Transverse colon (tissue), 4 donors: Measurements from ENCODE around the gene CCDC68. TPM values are rescaled to one million over a fixed set of nuclear protein-coding genes. Genes with fewer than 3 reads are reported as not detected.

Source experiments
- DNase-seq: peaks from one replicate; pipeline ENCODE4 v3.0.0-alpha.2; 2019
- H3K27ac ChIP-seq, 4 donors: fragments of 200-600 bp; sonication (generic); 2 replicates each; pipeline ENCODE4 v1.5.1; 2016 to 2018; ENCODE audit warnings: inconsistent platforms in 4 of 4
- H3K27me3 ChIP-seq: fragments of 200-600 bp; sonication (generic); 2 replicates; pipeline ENCODE4 v1.5.1; 2017; ENCODE audit warnings: inconsistent platforms
- H3K36me3 ChIP-seq, 4 donors: fragments of 200-600 bp; sonication (generic); 2 replicates each; pipeline ENCODE4 v1.5.1; 2017 to 2019; ENCODE audit warnings: inconsistent platforms in 4 of 4
- H3K4me1 ChIP-seq, 4 donors: fragments of 200-600 bp; sonication (generic); 2 replicates each; pipeline ENCODE4 v1.5.1; 2017 to 2020; ENCODE audit warnings: inconsistent platforms in 4 of 4
- H3K4me3 ChIP-seq, 4 donors: fragments of 200-600 bp; sonication (generic); 1 replicate in 1 of 4; 2 replicates in 3 of 4; pipeline versions ENCODE4 v1.5.1 to v1.6.1; 2017 to 2019; ENCODE audit warnings: inconsistent platforms in 4 of 4
- H3K9me3 ChIP-seq, 2 donors: fragments of 200-600 bp; sonication (generic); 2 replicates each; pipeline ENCODE4 v1.5.1; 2017 to 2019; ENCODE audit warnings: inconsistent platforms in 2 of 2
- EP300 ChIP-seq: sonication (generic); formaldehyde crosslinking; IDR thresholded peaks from one replicate; pipeline ENCODE4 v1.6.1; 2017; ENCODE audit warnings: antibody characterized with exemption, low read depth
- POLR2A ChIP-seq: fragments of 450-650 bp; IDR thresholded peaks from one replicate; pipeline ENCODE4 v1.6.1; 2016; ENCODE audit warnings: antibody characterized with exemption, mild to moderate bottlenecking, moderate library complexity
- POLR2AphosphoS5 ChIP-seq, 3 donors: sonication (generic); formaldehyde crosslinking; IDR thresholded peaks; one replicate each; pipeline ENCODE4 v1.6.1; 2016; ENCODE audit warnings: antibody characterized with exemption in 3 of 3
- WGBS, 2 donors: methylation state at CpG; one replicate each; pipeline ENCODE4 v1.1.5; 2018; ENCODE audit warnings: low coverage in 1 of 2; 5-methylcytosine and 5-hydroxymethylcytosine counted together
- in situ Hi-C, 4 donors: fragments of 200-750 bp; cut with MboI; loops; one replicate each; pipeline versions ENCODE4 v1.15.0 to v1.15.1; 2017; ENCODE audit warnings: low sequenced_read_pairs in 3 of 4, low pct_ligation_motif_present in 1 of 4, low pct_unique_long_range_greater_than_20kb in 1 of 4
- intact Hi-C: fragments of 100-400 bp; cut with DNase I; formaldehyde crosslinking; loops from one replicate; pipeline ENCODE4 v1.15.1; 2023; ENCODE audit warnings: low total_unique reads
- total RNA-seq, 4 donors: library from RNA; depleted of rRNA; stranded (reverse); fragments of >200 nt; gene quantifications; one replicate each; pipeline ENCODE4 v1.1.0, GENCODE V29; 2016
- TF ChIP-seq, protein P1 (sequence below), 5 experiments: fragments of 200-600 bp in 3 of 5; fragments of 450-650 bp in 2 of 5; sonication (generic) in 3 of 5; IDR thresholded peaks; 1 replicate in 2 of 5; 2 replicates in 3 of 5; pipeline ENCODE4 v1.5.1; 2016 to 2017; ENCODE audit warnings: antibody characterized with exemption in 5 of 5, inconsistent platforms in 3 of 5, mild to moderate bottlenecking in 2 of 5, moderate library complexity in 1 of 5

CCDC68 gene
- total RNA-seq, 4 donors from 2014 or later: 24.9 to 109 (median 78.2) TPM

DNA sequence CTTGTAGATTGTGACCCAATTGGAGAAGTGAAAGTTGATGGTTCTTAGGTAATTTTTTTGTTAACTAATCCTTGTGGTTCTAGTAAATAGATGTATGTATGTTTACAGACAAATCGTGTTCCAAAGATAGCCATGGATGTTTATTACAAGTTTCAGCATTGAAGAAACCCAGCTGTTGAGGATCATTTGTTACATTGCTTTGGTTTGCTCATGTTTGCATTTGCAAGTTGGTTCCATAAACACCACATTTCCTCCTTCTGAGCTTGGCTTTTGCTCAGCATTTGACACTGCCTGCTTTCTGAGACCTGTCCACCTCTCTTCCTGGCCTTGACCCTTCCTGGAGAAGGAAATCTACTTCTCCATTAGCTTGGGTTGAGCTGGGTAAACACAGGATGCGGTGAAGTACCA lies 1.8 kb upstream of the CCDC68 start:
- Histone ChIP-seq H3K27ac (peak overlapping the region; percentile 33 to 90 (median 60)), H3K27me3 (peaks cover 3% of the 10 kb centered on the region), H3K4me3 (no peak overlapping the region), H3K4me1 (peaks cover 0 to 28% (median 6%) of the 10 kb centered on the region in 4 donors), H3K36me3 (no peaks in the 10 kb centered on the region), H3K9me3 (no peaks in the 10 kb centered on the region)
- intact Hi-C loops: no loop called here
- no peak for DNase-seq
- in situ Hi-C loops: no loop called here
- 0 to 42% methylated on average over 1 to 2 of the region's 2 CpGs for WGBS, 2 donors
- no peak for TF ChIP-seq EP300
- TF ChIP-seq, protein P1, sequence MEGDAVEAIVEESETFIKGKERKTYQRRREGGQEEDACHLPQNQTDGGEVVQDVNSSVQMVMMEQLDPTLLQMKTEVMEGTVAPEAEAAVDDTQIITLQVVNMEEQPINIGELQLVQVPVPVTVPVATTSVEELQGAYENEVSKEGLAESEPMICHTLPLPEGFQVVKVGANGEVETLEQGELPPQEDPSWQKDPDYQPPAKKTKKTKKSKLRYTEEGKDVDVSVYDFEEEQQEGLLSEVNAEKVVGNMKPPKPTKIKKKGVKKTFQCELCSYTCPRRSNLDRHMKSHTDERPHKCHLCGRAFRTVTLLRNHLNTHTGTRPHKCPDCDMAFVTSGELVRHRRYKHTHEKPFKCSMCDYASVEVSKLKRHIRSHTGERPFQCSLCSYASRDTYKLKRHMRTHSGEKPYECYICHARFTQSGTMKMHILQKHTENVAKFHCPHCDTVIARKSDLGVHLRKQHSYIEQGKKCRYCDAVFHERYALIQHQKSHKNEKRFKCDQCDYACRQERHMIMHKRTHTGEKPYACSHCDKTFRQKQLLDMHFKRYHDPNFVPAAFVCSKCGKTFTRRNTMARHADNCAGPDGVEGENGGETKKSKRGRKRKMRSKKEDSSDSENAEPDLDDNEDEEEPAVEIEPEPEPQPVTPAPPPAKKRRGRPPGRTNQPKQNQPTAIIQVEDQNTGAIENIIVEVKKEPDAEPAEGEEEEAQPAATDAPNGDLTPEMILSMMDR (IDR thresholded peaks at IDR 0.05): no peak
- no peak for TF ChIP-seq POLR2A
- peak in 2 of 3 donors; percentile 47 to 53 for TF ChIP-seq POLR2AphosphoS5 (IDR thresholded peaks at IDR 0.05)

DNA sequence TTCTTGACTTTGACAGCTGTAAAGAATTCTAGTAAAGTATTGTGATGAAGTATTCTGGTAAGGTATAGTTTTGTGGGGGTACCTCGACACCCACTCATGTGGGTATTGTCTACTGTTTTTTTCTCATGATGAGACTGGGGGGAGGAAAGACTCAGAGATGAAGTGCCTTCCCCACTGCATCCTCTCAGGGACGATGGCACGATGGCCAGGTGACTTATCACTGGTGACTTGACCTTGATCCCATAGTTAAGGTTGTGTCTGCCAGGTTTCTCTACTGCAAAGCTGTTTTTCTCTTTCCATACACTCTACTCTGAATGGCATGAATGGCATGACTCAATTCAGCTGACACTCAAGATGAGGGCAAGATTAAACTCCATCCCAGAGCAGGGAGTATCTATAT lies 936 bp upstream of the CCDC68 start:
- H3K36me3 ChIP-seq: no peaks in the 10 kb centered on the region
- no peak for TF ChIP-seq POLR2AphosphoS5 (IDR thresholded peaks at IDR 0.05)
- no peak for TF ChIP-seq POLR2A
- no peak for TF ChIP-seq EP300
- TF ChIP-seq, protein P1 (IDR thresholded peaks at IDR 0.05): no peak
- H3K4me3 ChIP-seq: no peak overlapping the region
- peaks cover 0 to 34% (median 6%) of the 10 kb centered on the region in 4 donors for H3K4me1 ChIP-seq
- intact Hi-C loops: no loop called here
- in situ Hi-C loops: no loop called here
- DNase-seq: no peak
- peaks cover 3% of the 10 kb centered on the region for H3K27me3 ChIP-seq
- 73 to 79% methylated on average over 1 to 3 of the region's 3 CpGs for WGBS, 2 donors
- no peaks in the 10 kb centered on the region for H3K9me3 ChIP-seq
- peak overlapping the region in 2 of 4 donors; percentile 87 to 90 for H3K27ac ChIP-seq

DNA sequence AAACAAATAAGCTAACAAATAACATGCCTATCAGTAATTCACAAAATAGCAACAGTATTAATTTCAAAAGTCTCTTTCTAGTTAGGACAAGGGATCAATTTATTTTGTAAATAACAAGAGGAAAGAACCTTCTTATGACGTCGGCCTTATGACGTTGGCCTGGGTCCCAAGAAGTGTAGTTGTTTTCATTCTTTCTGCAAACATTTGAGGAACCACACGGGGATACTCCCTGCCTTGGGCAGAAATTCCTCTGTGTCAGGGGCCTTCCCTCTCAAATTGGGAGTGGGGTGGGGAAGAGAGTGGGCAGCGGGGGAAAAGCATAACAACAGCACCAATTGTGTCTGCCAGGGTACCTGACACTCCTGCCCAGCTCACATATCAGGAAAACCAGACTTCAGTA lies 1.3 kb downstream of the CCDC68 start:
- intact Hi-C loops (no loop called here), in situ Hi-C loops (no loop called here)
- H3K9me3 ChIP-seq: no peaks in the 10 kb centered on the region
- H3K36me3 ChIP-seq: no peaks in the 10 kb centered on the region
- TF ChIP-seq, protein P1 (IDR thresholded peaks at IDR 0.05): peak in 1 of 5 experiments; percentile 14
- TF ChIP-seq EP300: no peak
- H3K27me3 ChIP-seq: peaks cover 3% of the 10 kb centered on the region
- DNase-seq: peak; percentile 27
- peaks cover 0 to 37% (median 6%) of the 10 kb centered on the region in 4 donors for H3K4me1 ChIP-seq
- H3K27ac ChIP-seq: peak overlapping the region; percentile 87 to 92 (median 88)
- peak overlapping the region in 3 of 4 donors; percentile 46 to 70 (median 62) for H3K4me3 ChIP-seq
- 30 to 41% methylated on average over 4 to 5 of the region's 5 CpGs for WGBS, 2 donors

DNA sequence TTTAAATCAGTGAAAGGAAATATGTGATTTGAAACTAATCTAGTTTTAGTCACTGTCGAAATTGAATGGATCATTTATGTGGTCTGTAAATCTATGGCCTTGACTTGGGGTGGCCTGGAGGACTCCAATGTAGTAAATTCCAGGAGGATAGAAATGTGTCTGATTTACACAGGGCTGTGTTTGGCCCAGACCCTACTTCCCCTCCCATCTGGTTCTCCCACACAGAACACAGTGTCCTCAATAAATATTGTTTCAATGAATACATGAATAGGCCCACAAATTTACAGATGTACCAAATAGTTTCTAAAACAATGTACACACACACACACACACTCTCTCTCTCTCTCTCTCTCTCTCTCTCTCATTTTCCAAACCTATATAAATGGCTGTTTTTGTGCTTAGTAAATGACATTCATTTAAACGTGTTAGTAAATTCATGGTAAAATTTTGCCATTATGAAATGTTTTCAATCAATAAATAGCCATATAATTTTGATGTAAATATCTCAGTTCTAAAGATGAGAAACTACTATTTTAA lies 1.9 kb downstream of the CCDC68 start:
- in situ Hi-C loops (no loop called here), intact Hi-C loops (no loop called here)
- H3K36me3 ChIP-seq: no peaks in the 10 kb centered on the region
- H3K27ac ChIP-seq: peak overlapping the region; percentile 28 to 92 (median 88)
- no peaks in the 10 kb centered on the region for H3K9me3 ChIP-seq
- 54 to 55% methylated on average over 2 of the region's 2 CpGs for WGBS, 2 donors
- H3K27me3 ChIP-seq: peaks cover 3% of the 10 kb centered on the region
- peaks cover 0 to 37% (median 6%) of the 10 kb centered on the region in 4 donors for H3K4me1 ChIP-seq
- peak overlapping the region in 2 of 4 donors; percentile 62 to 70 for H3K4me3 ChIP-seq
- TF ChIP-seq, protein P1 (IDR thresholded peaks at IDR 0.05): no peak
- no peak for TF ChIP-seq POLR2A
- no peak for TF ChIP-seq POLR2AphosphoS5 (IDR thresholded peaks at IDR 0.05)
- TF ChIP-seq EP300: no peak
- no peak for DNase-seq
